Fibroblast of peridontal ligament (primary cell): ENCODE results near the gene PIP4K2A.
"Not testable (repeated sequence)": the region's sequence is repeated elsewhere in the genome, so short reads cannot be mapped to it uniquely, and the experiment has no call there.

Experiments
- DNase-seq: peaks from one replicate; pipeline ENCODE4 v3.0.0-alpha.2; 2010; ENCODE audit errors: extremely low read depth

PIP4K2A gene

GRCh38 chr10:22714479-22715289 is at the start of gene PIP4K2A:
Gene PIP4K2A (minus strand): TSS chr10:22714578. CDS start chr10:22714326, 252 bp downstream.
- DNase-seq = peak; percentile 50

- no peak for DNase-seq
Measured at GRCh38 chr10:22761569-22762220, 47.3 kb upstream of the PIP4K2A start.

- DNase-seq = no peak
Measured at GRCh38 chr10:22760025-22760424, 45.6 kb upstream of the PIP4K2A start.

GRCh38 chr10:22758867-22759266 is 44.5 kb upstream of the PIP4K2A start:
- DNase-seq = no peak

- DNase-seq = no peak
Measured at GRCh38 chr10:22754296-22754695, 39.9 kb upstream of the PIP4K2A start.

GRCh38 chr10:22753786-22754185 is 39.4 kb upstream of the PIP4K2A start:
- no peak for DNase-seq

GRCh38 chr10:22752272-22752889 is 38.0 kb upstream of the PIP4K2A start:
- no peak for DNase-seq

- DNase-seq = no peak
Measured at GRCh38 chr10:22750131-22750530, 35.8 kb upstream of the PIP4K2A start.

GRCh38 chr10:22744858-22745257 is 30.5 kb upstream of the PIP4K2A start:
- DNase-seq = not testable (repeated sequence)

- no peak for DNase-seq
Measured at GRCh38 chr10:22742678-22743077, 28.3 kb upstream of the PIP4K2A start.

GRCh38 chr10:22741631-22742030 is 27.3 kb upstream of the PIP4K2A start:
- DNase-seq = not testable (repeated sequence)

- peak; percentile 42 for DNase-seq
Measured at GRCh38 chr10:22740180-22740579, 25.8 kb upstream of the PIP4K2A start.

- DNase-seq = peak; percentile 65
Measured at GRCh38 chr10:22737587-22737986, 23.2 kb upstream of the PIP4K2A start.

- DNase-seq = no peak
Measured at GRCh38 chr10:22736134-22736533, 21.8 kb upstream of the PIP4K2A start.

GRCh38 chr10:22733992-22734391 is 19.6 kb upstream of the PIP4K2A start:
- peak; percentile 14 for DNase-seq

- DNase-seq = no peak
Measured at GRCh38 chr10:22727663-22728062, 13.3 kb upstream of the PIP4K2A start.

GRCh38 chr10:22727112-22727511 is 12.7 kb upstream of the PIP4K2A start:
- DNase-seq = no peak

GRCh38 chr10:22724773-22725172 is 10.4 kb upstream of the PIP4K2A start:
- no peak for DNase-seq

GRCh38 chr10:22723783-22724182 is 9.4 kb upstream of the PIP4K2A start:
- no peak for DNase-seq

GRCh38 chr10:22723343-22723779 is 9.0 kb upstream of the PIP4K2A start:
- no peak for DNase-seq

GRCh38 chr10:22722626-22723169 is 8.3 kb upstream of the PIP4K2A start:
- DNase-seq = no peak

GRCh38 chr10:22720667-22721066 is 6.3 kb upstream of the PIP4K2A start:
- no peak for DNase-seq
